ENCODE results near the gene SLC35C1.

Gene SLC35C1

DNA sequence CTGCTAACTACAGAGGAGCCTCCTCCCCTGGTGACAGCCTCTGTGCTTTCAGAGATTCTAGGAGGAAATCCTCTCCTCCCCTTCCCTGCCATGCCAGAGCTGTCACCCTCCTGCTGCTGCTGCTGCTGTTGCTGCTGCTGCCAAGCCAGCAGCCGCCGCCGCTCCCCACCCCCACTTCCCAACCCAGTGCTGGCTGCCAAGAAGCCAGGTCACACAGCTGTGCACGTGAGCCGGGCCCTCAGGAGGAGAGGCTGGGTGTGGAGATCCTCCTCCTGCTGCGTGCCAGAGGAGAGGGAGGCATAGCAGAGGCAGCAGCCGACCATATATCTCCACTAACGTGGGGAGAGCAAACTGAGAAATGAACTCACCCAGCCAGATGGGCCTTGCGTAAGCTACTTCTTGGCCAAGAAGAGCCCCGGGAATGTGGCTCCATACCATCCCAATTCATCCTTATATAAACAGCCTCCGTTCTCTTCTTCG lies 54.8 kb downstream of the SLC35C1 start:
- DNase-seq (ENCODE audit: low read depth): peak; percentile 98

DNA sequence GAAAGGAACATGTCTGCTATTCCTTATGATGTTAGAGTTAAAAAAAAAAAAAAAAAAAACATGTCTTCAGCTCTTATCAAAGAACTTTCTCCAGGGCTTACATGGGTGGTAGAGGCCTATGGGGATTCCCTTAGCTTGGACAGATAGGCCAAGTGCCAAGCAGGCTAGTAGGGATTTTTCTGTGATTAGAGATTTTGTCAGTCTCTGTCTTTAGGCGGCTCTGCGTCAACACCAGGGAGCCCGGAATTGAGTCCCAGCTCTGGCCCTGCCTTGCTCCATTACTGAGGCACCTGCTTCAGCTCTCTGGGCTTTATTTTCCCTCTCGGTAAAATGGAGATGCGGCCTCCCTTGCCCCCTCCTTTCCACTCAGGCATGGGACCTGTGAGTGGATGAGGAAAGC lies 55.4 kb downstream of the SLC35C1 start:
- no peak overlapping the region for H3K4me3 ChIP-seq (replicated peaks; ENCODE audit: low read depth, low read length)
- TF ChIP-seq, protein P1, sequence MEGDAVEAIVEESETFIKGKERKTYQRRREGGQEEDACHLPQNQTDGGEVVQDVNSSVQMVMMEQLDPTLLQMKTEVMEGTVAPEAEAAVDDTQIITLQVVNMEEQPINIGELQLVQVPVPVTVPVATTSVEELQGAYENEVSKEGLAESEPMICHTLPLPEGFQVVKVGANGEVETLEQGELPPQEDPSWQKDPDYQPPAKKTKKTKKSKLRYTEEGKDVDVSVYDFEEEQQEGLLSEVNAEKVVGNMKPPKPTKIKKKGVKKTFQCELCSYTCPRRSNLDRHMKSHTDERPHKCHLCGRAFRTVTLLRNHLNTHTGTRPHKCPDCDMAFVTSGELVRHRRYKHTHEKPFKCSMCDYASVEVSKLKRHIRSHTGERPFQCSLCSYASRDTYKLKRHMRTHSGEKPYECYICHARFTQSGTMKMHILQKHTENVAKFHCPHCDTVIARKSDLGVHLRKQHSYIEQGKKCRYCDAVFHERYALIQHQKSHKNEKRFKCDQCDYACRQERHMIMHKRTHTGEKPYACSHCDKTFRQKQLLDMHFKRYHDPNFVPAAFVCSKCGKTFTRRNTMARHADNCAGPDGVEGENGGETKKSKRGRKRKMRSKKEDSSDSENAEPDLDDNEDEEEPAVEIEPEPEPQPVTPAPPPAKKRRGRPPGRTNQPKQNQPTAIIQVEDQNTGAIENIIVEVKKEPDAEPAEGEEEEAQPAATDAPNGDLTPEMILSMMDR (IDR thresholded peaks at IDR 0.05; ENCODE audit: low read length, missing control alignments): no peak
- DNase-seq (ENCODE audit: low read depth): no peak

More for the DNA sequence above, 54.8 kb downstream of the SLC35C1 start:
- TF ChIP-seq, protein P1 (IDR thresholded peaks at IDR 0.05; ENCODE audit: low read length, missing control alignments): no peak
- no peak overlapping the region for H3K4me3 ChIP-seq (replicated peaks; ENCODE audit: low read depth, low read length)

DNA sequence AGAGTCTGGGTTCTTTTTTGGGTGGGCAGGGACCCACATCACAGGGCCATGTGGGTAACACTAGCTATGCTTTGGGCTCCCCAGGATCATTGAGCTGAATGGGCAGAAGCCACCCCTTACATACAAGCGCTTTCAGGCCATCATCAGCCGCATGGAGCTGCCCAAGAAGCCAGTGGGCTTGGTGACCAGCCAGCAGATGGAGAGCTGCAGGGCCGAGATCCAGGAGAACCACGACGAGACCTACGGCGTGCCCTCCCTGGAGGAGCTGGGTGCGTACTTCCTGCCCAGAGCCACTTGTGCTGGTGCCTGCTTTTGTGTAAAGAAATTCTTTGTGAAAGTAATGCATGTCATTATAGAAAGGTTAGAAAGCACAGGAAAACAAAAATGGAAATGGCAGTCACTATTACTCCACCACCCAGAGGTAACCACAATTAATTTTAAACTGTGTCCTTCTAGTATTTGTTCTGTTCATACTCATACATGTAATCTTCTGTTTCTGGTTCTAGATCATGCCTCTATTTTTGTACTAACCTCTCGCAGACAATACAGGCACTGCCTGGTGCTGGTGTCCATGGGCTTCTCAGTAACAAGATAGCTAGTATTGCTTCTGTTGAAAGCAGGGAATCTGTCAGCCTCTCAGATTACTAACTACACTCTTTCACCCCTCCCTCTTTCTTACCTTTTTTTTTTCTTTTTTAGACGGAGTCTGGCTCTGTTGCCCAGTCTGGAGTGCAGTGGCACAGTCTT lies 56.0 kb downstream of the SLC35C1 start:
- DNase-seq (ENCODE audit: low read depth): no peak
- TF ChIP-seq, protein P1 (IDR thresholded peaks at IDR 0.05; ENCODE audit: low read length, missing control alignments): no peak

More for the DNA sequence above, 56.0 kb downstream of the SLC35C1 start:
- H3K4me3 ChIP-seq (replicated peaks; ENCODE audit: low read depth, low read length): no peak overlapping the region
